Eye (tissue), 1 donor: ENCODE results near the gene GIMAP8.
"Not testable (repeated sequence)": the region's sequence is repeated elsewhere in the genome, so short reads cannot be mapped to it uniquely, and the experiment has no call there.

ENCODE experiments used
- DNase-seq: peaks from one replicate; pipeline ENCODE4 v3.0.0-alpha.2; 2015

GIMAP8 gene

DNA sequence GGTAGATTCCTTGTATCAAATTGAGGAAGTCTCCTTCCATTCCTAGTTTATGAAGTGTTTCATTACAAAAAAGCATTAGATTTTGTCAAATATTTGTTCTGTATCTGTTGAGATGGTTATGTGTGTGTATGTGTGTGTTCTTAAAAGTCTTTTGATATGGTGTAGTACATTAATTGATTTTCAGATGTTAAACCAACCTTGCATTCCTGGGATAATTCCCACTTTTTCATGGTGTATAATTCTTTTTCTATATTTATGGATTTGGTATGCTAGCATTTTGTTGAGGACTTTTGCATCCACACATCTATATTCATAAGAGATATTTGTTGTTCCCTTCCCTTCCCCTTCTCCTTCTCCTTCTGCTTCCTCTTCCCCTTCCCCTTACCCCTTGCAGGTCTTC lies 8.9 kb upstream of the GIMAP8 start:
- no peak for DNase-seq

DNA sequence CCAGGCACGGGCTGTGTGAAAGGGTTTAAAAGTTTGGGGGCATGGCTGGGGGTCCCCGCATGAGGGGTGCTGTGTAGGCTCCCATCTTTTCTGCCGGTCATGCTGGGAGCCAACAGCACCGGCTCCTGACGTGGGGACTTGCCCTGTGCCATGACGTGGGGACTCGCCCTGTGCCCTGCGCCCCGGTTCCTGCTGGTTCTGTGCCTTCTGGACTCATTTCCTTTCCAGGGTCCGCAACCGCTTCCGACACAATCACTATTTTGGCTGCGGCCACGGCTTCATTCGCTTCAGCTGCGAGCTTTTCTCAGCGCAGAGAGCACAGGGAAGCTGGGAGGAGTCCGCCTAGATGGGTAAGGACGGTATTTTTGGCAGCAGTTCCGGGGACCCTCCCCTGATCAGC lies 7.6 kb upstream of the GIMAP8 start:
- no peak for DNase-seq

DNA sequence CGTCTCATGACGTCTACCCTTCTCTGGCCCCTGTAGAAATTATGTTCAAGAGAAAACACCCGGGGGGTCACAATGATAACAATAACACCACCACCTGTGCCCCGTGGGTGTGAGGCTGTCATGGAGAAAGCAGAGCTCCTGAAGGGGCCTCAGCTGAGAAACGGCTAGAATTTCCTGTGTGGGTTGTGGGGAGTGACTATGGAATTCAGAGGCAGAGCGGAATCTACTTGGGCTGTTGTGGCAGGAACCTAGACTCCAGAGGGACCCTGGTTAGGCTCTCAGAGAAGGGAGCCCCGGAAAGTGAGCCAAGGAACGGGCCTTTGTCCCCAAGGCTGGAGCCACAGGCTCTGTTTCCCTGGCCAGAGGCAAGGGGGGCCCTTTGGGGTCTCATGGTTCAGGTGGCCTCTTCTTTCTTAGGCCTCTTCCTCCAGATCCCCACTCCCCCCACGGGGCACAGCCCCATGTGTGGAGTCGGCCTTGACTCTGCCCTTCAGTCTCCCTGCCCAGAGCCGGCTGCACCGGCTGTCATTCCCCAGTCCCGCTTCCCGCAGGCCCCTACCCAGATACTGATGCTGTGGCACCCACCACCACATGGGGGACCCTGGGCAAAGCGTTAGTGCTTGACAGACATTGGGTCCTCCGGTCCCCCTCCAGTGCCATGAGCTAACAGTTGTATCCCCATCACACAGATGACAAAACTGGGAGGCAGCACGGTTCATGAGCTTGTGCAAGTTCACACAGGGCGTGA lies 6.5 kb upstream of the GIMAP8 start:
- no peak for DNase-seq

DNA sequence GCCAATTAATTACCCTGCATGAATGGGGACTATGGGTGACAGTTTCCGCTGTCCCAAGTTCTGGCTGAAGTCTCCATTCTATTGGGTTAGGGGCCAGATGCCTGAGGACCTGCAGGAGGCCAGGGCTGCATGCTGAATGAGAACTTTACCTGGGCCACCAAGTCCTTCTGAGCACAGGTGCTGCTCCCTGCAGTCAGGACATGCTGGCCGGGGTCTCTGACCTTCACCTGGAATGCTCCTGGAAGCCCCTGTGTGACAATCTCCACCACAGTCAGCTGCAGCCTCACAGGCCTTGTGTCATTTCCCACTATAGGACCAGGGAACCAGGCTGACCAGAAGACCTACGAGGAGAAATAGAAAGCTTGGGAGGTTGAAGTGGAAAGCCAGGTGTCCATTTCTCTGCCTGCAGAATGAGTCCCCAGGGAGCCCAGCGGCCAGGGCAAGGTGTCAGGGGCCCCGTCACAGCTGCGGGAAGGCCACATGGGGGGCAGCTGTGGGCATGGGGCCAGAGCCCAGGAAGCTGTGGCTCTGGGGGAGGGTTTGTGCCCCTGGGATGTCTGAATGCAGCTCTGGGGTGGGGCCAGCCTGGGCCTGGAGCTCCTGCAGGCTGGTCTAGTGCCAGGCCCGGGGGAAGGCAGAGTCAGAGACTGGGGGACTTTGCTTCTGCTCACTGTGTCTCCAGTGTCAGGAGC lies 5.6 kb upstream of the GIMAP8 start:
- DNase-seq = no peak

DNA sequence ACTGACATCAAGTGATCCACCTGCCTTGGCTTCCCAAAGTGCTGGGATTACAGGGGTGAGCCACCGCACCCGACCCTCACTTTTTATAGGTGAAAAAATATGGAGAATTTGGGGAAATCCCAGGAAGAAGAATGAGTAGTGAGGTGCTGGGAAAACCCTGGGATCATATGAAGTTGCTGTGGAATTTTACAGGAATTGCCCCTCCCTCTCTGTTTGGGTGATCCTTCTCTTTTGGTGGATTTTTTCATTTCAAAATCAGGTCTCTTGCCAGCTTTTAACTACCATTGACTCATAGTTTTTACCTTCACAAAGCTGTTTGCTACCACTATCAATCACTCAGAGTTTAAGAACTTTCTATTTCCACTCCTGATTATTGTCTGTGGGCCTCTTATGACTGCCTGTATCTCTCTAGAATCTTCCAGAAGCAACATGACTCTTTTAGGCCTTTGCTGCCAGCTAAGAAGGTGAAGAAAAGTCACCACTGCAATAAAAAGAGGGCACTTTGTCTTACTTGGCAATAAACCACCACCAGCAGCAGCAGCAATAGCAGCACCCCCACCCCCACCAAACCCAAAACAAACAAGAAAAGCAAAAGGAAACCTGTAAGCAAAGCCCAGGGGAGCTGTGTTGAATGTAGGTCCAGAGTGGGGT lies 4.0 kb upstream of the GIMAP8 start:
- DNase-seq = no peak

DNA sequence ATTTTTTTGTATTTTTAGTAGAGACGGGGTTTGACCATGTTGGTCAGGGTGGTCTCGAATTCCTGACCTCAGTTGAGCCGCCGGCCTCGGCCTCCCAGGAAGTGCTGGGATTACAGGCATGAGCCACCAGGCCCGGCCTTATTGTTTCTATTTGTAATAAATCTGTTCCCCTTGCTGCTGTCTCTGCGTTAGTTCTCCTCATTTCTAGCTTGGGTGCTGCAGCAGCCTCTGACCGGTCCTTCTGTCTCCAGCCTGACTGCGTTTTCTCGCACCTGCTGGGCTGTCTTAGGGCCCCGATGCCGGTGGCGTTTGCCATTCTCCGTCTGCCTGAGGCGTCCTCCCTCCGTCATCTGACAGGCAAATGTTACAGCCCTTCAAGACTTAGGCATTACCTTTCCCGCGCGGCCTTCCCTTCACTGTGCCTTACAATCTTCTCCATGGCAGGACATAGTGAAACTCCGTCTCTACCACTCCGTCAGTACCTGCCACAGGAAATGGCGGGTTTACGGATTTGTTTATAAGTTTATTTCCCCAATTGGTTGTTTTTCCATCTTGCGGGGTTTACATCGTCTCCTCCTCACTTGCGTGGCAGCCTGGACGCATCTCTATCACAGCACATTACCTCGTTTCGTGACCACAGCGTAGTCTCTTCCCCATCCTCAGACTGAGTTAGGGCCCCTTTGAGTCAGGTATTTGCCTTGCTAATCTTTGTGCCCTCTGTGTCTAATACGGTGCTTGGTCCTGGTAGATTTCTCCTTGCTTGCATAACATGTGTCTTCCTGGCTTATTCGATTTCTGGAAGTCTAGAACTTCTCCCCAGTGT lies 2.3 kb upstream of the GIMAP8 start:
- DNase-seq = no peak

DNA sequence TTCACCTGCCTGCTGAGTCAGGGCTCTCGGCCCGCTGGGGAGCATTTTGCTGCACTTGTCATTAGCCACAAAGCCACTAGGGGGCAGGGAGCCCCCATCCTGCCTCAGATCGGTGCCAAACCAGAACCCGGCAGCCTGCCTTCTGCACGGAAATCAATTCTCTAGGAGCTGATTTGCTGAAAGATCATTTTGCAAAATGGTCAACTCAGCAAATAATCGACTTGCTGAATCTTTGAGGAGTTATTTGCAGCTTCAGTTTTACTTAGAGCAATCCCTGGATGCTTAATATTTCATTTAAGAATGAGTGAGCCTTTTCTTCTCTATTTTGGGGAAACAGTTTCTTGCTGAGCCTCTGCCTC lies 1.7 kb upstream of the GIMAP8 start:
- peak; percentile 85 for DNase-seq

DNA sequence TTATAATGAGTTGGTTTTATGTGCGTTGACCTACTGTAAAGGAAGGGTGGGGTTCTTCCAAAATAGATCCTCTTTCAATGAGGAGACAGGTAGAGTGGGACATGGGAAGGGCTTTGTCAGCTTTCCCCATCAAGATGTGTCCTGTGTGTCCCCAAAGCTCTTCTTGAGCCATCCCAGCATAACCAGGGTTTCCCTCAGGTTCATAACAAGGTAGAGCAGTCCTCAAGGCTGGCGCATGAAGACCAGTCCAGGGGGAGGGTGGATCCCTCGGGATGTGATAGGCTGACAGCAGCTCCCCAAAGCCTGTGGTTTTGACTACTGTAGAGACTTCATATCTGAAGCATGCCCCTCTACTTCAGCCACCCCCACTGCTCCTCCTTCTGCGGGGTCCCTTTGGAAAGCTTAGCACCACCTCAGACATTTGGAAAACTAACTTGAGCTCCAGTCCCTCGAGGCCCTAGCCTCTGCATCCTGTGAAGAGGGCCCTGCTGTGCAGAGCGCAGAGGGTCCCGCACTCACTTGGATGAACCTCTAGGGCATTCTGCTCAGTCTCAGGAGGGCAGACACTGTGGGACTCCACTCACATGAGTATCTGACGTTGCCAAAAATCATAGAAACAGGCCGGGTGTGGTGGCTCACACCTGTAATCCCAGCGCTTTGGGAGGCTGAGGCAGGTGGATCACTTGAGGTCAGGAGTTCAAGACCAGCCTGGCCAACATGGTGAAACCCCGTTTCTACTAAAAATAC lies 1.1 kb upstream of the GIMAP8 start:
- no peak for DNase-seq

DNA sequence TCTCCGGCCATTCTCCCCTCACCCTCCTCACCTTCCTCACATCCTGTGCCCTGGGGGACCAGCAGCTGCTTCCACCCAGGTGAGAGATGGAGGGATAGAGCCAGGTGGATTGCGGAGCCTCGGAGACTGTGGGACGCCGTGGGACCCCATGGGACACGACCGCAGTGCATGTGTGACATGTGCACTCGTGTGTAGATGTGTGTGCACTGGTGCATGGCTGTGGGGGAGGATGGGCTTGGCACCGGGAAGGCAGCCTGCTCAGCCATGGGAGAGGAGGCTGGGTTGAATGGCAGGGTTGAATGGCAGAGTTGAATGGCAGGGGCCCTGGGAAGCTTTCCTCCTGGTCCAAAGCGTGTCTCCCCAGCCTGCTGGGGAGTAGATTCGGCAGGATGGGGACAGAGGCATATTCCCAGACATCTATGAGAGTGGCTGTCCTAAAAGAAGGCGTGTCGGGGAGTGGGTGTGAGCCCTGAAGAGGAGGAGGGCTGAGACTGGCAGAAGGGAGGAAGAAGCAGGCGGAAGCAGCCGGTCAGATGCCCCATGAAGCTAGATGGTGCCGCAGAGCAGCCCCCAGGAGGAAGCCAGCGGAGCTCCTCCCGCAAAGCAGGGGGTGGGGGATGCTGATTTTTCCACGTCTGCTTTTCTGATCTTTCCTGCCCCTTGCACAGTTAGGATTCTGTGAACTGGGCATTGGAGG lies 815 bp downstream of the GIMAP8 start:
- peak; percentile 77 for DNase-seq

DNA sequence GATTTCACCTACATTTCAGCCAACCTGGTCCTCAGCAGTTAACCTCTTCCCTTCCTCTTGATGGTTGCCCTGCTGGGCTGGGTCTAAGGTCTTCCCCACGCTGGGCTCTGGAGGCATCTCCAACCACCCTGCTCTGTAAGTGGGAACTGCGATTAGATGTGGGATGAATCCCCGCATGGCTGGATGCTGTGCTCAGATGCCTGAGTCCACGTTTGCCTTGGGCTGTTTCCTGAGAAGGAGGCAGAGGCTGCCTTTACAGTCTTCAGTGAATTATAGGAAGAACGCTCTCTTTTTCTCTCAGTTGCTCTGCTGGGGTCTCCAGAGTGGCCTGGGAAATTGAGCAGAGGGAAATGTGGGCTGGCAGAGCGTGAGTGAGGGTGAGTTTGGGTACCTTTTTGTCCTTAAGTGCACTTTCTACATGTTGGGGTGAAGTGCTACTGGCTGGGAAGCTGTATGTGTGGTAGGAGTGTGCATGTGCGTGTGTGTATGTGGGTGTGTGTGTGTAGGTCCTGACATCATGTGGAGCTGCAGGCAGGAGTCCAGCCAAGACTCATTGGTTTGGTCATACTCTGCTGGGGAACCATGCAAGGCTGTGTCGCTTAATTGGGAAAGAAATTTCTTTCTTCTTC lies 1.5 kb downstream of the GIMAP8 start:
- DNase-seq = peak; percentile 29

DNA sequence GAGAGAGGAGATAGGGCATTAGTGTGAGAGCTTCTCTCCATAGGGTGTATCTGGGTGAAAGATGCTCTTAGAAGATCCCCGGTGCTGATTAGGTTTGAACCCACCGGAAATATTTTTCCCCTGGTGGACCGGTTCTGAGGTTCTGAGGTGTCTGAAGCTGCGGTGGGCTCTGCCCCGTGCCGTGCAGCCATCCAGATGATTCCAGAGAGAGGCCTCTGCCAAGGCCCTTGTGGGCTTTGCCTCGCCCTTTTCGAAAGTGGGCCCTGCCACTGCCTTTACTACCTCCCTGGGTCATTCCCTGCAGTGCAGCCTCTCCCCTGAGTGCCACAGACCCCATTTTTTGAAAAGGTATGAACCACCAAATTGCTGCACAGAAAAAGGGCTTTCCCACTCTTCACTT lies 2.8 kb downstream of the GIMAP8 start:
- no peak for DNase-seq

DNA sequence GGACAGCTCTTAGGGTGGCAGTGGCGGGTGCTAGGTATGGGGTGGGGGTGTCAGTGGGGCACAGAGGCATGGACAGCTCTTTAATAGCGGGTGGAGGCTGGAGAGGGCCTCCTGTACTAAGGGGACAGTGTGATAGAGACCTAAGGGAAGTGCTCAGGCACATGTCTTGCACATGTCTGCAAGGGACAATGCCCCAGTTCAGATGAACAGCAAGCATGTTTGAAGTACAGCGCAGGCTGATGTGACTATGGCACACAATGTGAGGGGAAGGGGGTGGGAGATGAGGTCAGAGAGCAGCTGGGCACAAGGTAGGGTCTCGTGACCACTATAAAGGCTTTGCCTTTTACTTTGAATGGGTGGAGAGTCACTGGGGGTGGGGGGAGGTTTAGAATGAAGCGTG lies 3.5 kb downstream of the GIMAP8 start:
- no peak for DNase-seq

DNA sequence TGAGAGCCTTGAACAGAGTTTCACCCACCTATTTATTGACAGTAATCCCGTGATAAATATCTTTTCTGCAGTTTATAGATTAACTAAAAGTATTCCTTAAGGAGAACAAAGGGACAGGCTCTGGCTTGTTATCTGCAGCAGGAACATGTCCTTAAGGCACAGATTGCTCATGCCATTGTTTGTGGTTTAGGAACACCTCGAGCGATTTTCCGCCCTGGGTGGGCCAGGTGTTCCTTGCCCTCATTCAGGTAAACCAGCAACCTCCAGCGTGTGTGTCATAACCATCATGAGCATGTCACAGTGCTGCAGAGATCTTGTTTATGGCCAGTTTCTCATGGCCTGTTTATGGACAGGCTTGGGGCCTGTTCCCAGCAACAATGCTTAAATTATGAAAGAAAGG lies 6.6 kb downstream of the GIMAP8 start:
- not testable (repeated sequence) for DNase-seq

DNA sequence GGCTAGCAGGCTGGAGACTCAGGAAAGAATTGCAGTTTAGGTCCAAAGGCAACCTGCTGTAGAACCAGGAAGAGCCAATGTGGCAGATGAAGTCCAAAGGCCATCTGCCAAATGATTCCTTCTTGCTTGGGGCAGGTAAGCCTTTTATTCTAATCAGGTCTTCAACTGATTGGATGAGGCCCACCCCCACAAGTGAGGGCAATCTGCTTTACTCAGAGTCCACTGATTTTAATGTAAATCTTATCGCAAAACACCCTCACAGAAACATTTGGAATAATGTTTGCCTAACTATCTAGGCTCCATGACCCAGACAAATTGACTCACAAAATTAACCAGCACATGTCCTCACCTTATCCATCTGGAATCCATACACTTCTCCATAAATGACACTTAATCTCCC lies 7.8 kb downstream of the GIMAP8 start:
- no peak for DNase-seq

DNA sequence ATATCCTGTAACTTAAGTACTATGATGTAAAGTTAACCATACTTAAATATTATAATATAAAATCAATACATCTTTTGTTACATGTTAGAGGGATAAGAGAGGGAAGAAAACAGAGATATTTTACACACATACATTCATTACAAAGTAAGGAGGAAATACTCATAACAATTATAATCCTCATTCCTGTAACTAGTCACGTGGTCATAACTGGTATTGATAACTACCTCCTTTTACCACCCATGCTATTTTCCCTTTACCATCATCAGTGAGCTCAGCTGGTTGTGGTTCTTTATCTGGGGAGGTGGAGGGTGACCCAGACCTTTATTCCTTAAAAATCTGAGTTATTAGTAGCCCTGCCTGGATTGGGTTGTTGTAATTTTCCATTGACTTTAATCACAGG lies 8.3 kb downstream of the GIMAP8 start:
- DNase-seq = no peak

DNA sequence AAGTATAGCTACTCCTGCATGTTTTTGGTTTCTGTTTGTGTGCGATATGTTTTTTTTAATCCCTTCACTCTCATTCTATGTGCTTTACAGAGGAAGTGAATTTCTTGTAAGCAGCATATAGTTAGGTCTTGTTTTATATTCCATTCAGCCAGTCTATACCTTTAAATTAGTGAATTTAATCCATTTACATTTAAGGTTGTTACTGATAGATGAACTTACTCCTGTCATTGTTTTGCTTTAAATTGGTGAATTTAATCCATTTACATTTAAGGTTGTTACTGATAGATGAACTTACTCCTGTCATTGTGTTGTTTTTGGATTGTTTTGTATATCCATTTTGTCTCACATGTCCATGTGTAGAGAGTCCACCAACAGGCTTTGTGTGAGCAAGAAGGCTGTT lies 11.1 kb downstream of the GIMAP8 start:
- DNase-seq = no peak

DNA sequence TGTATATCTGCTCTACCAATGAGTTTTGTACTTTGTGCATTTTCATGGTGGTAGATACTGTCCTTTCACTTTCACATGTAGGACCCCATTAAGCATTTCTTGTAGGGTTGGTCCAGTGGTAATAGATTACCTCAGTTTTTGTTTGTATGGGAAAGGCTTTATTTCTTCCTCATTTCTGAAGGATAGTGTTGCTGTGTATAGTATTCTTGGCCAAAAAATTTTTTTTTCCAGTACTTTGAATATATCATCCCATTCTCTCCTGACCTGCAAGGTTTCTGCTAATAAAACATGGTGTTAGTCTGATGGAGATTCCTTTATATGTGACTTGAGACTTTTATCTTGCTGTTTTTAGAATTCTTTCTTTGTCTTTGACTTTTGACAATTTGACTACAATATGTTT lies 12.0 kb downstream of the GIMAP8 start:
- DNase-seq = no peak

DNA sequence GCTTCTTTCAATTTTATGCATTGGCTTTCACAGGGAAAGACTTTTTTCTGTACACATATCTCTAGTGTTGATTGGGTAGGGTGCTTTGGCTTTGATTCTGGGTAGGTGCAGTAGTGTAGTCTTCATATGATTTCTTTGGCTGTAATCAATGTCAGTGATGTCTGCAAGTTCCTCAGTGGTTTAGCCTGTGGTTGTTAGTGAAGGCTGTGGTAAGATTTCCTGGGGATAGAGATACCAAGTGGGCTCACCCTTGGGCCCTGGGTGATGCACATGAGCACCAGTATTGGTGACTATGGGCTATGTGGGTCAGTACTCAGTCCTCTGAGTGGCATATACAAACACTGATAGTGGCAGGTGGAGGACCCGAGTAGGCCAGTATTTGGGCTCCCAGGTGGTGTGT lies 13.0 kb downstream of the GIMAP8 start:
- no peak for DNase-seq

DNA sequence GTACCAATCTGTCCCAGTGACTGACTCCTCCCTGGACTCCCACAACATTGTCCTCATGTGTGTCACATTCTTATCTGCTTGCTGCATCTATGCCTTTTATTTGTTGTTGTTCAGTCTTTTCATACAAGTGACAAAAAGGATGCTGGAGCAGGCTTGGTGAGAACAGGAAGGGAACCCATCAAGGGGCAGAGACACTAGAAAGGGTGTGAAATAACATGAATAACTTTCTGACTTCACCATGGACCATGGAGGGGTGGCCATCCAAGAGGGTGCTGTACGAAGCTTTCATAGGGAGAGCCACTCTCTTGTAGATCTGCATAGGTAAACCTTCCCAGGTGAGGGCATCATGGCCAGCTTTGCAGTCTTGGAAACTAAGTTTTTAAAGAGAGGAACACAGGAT lies 14.5 kb downstream of the GIMAP8 start:
- no peak for DNase-seq

DNA sequence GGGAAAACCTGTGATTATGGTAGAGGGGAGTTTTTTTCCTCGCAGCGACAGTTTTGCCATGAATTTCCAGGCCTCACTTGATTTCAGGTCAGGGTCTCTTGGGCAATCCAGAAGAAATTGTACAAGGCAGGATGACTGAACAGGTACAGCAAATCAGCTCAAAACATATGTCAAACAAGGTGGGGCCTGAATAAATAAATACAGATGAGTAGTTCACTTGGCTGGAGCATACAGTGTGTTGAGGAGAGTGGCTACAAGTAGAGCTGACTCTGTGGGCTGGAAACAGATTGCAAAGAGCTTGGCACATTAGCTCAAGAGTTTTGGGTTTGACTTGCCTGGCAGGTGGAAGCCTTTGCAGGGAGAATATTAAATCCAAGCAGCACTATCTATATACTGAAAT lies 15.0 kb downstream of the GIMAP8 start:
- DNase-seq = no peak

DNA sequence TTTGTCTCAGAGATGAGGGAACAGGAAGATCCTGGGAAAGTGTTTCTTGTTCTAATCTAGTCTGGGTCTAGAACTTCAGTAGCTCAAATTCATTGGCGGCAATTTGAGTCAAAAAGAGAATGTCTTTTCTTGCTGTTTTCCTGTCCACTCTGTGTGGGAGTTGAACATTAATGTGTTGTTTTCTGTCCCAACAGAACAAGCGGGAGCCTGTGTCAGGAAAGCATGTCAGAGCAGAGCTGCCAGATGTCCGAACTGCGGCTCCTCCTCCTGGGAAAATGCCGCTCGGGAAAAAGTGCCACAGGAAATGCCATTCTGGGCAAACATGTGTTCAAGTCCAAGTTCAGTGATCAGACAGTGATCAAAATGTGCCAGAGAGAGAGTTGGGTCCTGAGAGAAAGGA lies 16.0 kb downstream of the GIMAP8 start:
- DNase-seq = no peak

DNA sequence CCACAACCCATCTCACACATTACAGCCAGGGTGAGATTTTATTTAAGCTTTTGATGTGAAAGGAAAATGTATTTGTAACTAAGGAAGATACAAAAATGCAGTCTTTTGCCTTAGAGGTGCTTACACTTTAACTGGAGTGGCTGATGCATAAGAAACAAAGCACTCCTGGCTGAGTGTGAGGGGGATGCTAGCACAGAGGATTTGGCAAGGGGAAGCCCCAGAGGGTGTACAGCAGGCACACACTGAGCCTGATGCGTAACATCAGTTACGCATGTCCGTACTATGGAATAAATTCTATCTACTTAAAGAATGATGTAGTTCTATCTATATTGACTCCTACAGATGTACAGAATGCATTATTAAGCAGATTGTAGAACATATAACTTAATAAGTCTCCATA lies 17.8 kb downstream of the GIMAP8 start:
- no peak for DNase-seq
